GM19043 (cell line): ENCODE results near the gene SMG9.

Experiments
- ATAC-seq: cut with Tn5 transposase; IDR thresholded peaks from one replicate; pipeline ENCODE4 v1.9.1; 2021; ENCODE audit warnings: low read depth; ENCODE audit not compliant: unreplicated experiment

Gene SMG9

GRCh38 chr19:43754503-43755255, at the start of gene SMG9:
Gene SMG9 (minus strand): TSS chr19:43754962. CDS start chr19:43750741, 4,221 bp downstream.
- ATAC-seq, result peak; percentile 48

DNA sequence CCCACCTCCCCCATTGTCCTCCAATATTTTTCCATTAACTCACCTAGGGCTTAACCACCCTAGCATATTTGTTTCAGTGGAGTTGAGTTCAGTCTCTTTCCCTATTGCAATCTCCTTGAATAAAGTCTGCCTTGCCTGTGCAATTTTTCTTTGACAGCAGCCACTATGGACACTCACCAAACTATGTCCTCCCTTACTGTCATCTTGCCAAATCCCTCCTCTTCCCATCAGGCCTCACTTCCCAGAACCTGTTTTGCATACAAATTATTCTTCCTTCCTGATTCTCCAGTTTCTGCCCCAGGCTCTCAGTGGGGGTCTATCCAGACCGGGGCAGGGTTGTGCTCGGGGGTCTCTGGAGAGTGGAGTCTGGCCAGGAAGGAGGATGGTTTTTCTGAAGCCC, 49.7 kb upstream of the SMG9 start:
- no peak for ATAC-seq

DNA sequence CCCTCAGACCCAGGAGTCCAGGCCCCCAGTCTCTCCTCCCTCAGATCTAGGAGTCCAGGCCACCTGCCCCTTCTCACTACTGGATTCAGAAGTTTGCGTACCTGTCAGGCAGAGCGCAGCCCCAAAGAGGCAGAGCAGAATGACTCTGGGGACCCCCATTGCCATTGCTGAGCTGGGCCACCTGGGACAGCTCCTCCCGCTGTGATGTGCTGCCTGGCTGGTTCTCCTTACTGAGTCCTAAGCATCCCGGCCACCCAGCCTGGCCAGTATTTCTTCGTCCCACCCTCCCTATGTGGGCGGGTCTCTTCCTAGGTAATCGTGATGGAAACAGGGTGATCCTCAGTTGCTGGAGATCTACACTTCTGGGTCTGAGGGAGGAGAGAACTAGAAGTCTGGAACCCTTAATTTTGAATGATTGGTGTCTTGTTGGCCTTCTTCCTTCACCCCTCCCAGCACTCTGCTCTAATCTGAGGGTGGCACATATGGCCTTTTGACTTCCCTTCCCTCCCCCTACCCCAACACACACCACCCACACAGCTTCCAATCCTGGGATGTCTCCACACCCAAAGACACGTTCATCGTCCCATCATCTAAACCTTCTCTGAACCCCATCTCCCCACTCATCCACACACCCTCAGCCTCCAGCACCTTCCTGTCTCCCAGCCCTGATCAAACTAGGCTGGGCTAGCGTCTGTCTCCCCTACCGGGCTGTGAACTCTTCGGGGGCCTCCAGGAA, 47.6 kb upstream of the SMG9 start, which contains the start of gene LYPD5:
Gene LYPD5, minus strand, starts transcription at position 232 of the 736 bp plus-strand sequence. Its CDS starts 67 bp downstream, at position 165.
- ATAC-seq, result no peak

GRCh38 chr19:43799502-43800142, 44.9 kb upstream of the SMG9 start:
- ATAC-seq, result no peak

DNA sequence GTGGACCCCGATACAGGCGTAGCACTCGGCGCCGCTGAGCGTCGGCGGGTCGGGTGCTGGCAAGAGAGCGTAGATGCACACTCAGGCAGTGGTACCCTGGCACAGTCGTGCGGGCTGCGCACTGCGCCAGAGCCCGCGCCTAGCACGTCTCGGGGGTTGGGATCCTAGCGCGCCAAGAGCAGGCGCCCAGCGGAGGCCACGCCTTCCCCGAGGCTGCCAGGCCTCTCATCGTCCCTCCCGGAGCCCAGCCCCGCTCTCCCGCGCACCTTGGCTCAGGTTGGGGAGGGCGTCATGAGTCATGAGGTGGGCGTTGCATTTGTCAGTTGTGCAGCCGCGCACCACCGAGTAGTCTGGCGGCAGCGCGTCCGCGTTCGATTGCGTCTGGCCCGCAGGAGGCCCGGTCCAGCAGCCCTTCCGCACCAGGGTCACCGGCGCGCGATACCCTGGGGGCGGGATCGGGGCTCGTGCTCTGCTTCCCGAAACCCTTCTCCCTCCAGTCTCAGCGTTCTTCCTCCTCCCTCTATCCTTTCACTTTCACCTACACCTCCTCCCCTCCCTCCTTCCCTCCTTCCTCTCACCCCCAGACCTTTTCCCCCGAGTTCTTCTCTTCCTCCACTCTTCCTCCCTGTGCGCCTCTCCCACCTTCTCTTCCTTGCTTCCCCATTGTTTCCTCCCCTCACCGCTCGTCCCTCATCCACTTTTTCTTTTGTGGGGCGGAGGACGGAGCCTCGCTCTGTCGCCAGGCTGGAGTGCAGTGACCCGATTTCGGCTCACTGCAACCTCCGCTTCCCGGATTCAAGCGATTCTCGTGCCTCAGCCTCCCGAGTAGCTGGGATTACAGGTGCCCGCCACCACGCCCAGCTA, 44.0 kb upstream of the SMG9 start:
- ATAC-seq, result no peak

GRCh38 chr19:43798026-43798545, 43.3 kb upstream of the SMG9 start:
- ATAC-seq, result no peak

- no peak for ATAC-seq
Measured at GRCh38 chr19:43797556-43797955, 42.8 kb upstream of the SMG9 start.

- ATAC-seq, result no peak
Measured at GRCh38 chr19:43797118-43797517, 42.4 kb upstream of the SMG9 start.

DNA sequence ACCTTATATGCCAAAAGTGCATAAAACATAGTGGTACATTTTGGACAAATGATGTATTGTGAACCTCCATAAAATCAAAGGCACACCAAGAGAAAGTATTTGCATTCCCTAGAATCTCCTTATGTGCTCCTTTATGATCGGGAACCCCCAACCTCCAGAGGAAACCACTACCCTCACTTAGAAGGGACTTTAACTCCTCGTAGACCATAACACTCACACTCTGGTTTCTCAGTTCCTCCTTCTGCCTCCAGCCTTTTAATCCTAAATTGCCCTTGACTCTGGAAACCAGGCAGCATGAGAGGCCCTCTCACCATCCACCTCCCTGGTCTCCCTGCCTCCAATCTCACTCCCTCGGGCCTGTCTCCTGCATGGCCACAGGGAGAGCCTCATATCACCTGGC, 35.8 kb upstream of the SMG9 start:
- no peak for ATAC-seq

DNA sequence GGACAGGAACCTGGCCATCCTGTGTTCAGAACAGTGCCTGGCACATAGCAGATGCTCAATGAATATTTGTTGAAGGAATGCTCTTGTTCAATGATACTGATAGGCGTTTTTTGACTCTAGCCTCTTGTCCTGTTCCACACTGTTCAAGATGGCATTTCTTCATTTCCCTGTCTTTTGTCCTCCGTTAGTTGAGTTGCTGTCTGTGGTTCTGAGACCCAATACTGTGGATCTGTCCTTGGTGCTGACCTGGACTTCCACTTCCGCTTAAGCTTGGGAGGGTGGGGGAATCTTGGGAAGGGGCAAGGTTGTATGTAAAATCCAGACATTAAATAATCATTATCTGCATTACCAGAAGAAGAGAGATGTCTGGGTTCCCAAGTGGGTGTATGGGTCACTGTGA, 34.3 kb upstream of the SMG9 start:
- ATAC-seq, result no peak

GRCh38 chr19:43786665-43787064, 31.9 kb upstream of the SMG9 start:
- ATAC-seq, result no peak

DNA sequence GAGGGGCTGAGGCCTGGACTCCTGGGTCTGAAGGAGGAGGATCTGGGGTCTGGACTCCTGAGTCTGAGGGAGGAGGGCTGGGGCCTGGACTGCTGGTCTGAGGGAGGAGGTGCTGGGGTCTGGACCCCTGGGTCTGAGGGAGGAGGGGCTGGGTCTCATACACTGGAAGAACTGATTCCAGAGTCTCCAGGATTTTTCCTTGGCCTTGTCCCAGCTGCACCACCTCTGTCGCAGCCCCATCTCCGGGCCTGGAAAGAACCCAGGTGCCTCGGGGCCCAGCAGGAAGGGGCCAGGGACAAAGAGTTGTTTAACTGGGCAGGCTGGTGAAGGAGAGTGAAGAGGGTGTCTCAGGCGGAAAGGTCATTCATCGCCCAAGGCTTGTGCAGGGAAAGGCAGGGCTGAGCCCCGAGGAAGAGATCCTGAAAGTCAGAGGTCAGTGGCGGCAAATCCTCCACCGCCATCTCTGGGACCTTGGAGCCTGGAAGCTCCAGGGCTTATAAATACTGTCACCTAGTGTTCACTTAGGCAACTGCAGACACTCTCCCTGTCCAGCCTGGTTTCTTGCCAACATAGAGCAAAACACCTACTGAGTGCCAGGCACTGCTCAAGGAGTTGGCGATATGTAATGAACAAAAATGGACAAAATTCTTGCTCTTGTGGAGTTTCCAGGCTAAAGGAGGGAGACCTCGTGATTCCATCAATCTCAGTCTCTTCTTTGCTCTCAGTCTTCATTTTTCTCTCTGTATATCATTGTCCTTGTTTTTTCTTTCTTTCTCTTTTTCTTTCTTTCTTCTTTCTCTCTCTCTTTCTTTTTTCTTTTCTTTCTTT, 30.4 kb upstream of the SMG9 start:
- peak; percentile 50 for ATAC-seq

- ATAC-seq, result no peak
Measured at GRCh38 chr19:43784241-43784980, 29.6 kb upstream of the SMG9 start.

DNA sequence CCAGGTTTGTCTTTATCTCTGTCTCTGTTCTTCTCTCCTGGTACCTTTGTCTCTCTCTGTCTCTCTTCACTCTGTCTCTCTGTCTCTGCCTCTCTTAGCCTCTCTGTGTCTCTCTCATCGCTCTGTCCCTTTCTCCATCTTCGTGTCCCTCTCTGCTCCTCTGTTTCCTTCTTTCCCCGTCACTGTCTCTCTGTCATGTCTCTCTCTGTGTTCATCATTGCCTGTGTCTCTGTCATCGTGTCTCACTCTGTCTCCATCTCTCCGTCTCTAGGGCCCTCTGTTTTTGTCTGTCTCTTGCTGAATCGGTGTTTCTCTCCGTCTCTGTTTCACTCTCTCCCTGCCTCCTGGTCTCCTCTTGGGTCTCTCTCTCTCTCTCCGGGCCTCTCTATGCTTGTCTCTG, 28.9 kb upstream of the SMG9 start:
- no peak for ATAC-seq

DNA sequence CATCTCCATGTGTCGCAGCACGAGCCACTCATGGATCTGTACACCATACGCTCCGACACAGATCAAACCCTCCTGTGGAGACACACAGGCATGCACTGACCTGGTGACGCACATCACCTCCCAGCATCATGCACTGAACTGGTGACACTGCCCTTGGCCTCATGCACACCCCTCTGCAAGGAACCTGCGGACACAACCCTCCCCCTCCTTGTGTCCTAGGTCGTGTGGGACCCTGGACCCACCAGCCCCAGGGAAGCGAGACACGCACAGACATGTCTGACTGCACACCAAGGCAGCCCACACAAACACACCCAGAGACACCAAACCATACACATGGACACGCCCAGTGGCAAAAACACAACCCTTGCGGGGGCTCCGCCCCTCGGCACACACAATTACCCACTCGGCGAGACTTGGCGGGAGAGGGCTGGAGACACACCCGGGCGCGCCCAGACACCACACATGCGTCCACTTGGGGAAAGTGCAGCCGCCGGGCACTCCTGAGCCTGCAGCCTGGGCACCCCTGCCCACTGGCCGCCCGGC, 28.0 kb upstream of the SMG9 start:
- no peak for ATAC-seq

DNA sequence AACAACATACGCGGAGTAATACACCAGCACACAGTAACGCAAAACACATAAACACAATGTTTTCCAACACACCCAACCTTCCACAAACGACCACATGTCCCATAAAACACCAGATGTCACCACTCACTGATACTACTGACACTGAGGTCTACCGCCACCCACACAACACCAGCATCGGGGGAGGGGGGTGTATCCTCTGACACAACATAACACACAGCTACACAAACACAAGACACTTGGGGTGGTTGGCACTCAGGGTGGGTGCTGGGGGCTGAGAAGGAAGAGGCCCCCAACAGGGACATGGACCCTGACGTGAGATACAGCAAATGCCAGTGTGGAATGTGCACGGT, 27.5 kb upstream of the SMG9 start:
- no peak for ATAC-seq

DNA sequence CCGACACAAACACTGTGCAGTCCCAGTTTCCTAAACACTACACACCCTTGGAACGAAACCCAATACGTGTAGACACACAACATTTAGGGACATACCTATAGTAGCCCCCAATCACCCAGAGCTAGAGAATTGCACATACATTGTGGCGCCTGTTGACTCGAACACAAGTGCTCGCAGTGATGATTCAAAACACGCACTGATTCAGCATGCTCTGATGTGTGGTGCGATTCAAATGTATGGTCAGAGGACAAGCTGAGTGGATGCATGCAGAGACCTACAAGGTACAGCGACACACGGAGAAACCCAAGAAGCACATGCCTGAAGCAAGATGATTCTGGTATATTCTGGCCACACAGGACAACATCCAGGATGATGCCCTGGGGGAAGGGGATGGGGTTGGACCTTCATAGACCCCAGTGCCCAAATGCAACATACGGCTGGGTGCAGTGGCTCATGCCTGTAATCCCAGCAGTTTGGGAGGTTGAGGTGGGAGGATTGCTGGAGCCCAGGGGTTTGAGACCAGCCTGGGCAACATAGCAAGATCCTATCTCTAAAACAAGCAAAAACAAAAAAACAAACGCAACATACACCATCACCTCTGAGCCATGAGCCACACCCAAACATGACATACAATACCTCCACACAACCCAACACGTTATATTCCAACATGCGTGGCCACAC, 27.0 kb upstream of the SMG9 start:
- no peak for ATAC-seq
